ENCODE measurements around the gene EYS. TPM values are rescaled to one million over a fixed set of nuclear protein-coding genes. Genes with fewer than 3 reads are reported as not detected.

Gene EYS
- total and polyA plus RNA-seq, 2 of the 8 experiments (the other 6 are each of a cell fraction or from before 2014, with no cell fraction given) = 0.05 to 0.13 TPM

DNA sequence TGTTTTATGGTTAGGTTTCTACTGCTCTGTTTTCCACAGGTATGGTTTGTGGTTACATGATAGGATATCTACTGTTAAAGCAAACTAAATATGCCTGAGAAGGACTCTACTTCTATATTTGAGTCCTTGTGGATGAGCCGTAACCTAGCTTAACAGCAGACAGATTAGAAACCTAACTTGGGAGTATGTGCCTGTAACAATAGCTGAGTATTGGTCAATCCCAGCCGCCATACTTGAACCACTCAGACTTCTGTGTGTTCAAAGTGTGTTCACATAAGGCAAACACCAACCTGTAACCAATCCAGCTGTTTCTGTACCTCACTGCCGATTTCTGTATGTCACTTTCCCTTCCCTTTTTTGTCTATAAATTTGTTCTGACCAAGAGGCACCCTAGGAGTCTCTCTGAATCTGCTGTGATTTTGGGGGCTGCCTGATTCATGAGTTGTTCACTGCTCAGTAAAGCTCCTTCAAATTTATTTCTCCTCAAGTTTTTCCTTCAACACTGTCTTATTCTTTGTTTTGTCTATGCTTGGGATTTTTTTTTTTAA lies 2034.4 kb downstream of the EYS start:
- Histone ChIP-seq H3K14ac (ENCODE audit: insufficient read length) (no peak overlapping the region), H4K91ac (replicated peaks; ENCODE audit: insufficient read length, low read length) (no peak overlapping the region), H3K23ac (ENCODE audit: insufficient read length) (no peak overlapping the region), H3K36me3 (ENCODE audit: control insufficient read depth in 2 of 4, insufficient read depth in 4 of 4, low read length in 3 of 4) (no peaks in the 10 kb centered on the region; a peak in 1 of 8 replicates), H3K4me2 (ENCODE audit: insufficient read depth in 1 of 2, low read depth in 2 of 2, low read length in 2 of 2) (no peak overlapping the region), H2BK5ac (ENCODE audit: low read depth, low read length) (no peak overlapping the region), H3K56ac (replicated peaks; ENCODE audit: insufficient read length, low read depth, low read length) (no peak overlapping the region), H2BK15ac (ENCODE audit: low read length) (no peak overlapping the region), H3K23me2 (ENCODE audit: low read depth, low read length) (no peaks in the 10 kb centered on the region), H2AFZ (ENCODE audit: low read length) (no peak overlapping the region), H4K20me1 (replicated peaks in 1 of 2; ENCODE audit: control insufficient read depth in 1 of 2, insufficient read depth in 2 of 2, low read length in 2 of 2) (peaks cover 4 to 15% of the 10 kb centered on the region in 2 experiments), H2BK12ac (ENCODE audit: low read depth, low read length) (no peak overlapping the region), H3K4me3 (ENCODE audit: extremely low read depth in 1 of 4, insufficient read depth in 2 of 4, low read depth in 3 of 4, low read length in 4 of 4) (no peak overlapping the region), H3K9me3 (ENCODE audit: insufficient read depth in 2 of 2, low read depth in 1 of 2, low read length in 1 of 2) (no peaks in the 10 kb centered on the region), H3K79me1 (ENCODE audit: low read depth, low read length) (peaks cover 3% of the 10 kb centered on the region), H3K18ac (ENCODE audit: extremely low read depth, low read length) (no peak overlapping the region), H4K8ac (ENCODE audit: extremely low read depth, insufficient read depth, low read length) (no peak overlapping the region), H3K79me2 (ENCODE audit: control insufficient read depth in 1 of 2, insufficient read depth in 2 of 2, low read length in 2 of 2) (peaks cover 5 to 98% of the 10 kb centered on the region in 2 experiments; a peak in 3 of 4 replicates), H3K27ac (ENCODE audit: low read depth, low read length) (no peak overlapping the region), H3K9ac (replicated peaks in 1 of 4; ENCODE audit: extremely low read depth in 1 of 4, low read depth in 3 of 4, low read length in 3 of 4) (no peak overlapping the region), H2AK5ac (ENCODE audit: low read depth, low read length) (no peak overlapping the region), H3K4ac (replicated peaks; ENCODE audit: insufficient read length, low read depth, low read length) (no peak overlapping the region), H4K5ac (ENCODE audit: insufficient read length, low read depth, low read length) (no peak overlapping the region), H2BK20ac (ENCODE audit: low read length) (no peak overlapping the region), H2BK120ac (replicated peaks; ENCODE audit: low read depth, low read length) (no peak overlapping the region), H3K27me3 (replicated peaks in 1 of 4; ENCODE audit: control insufficient read depth in 3 of 4, extremely low read depth in 1 of 4, insufficient read depth in 3 of 4, low read length in 3 of 4) (no peaks in the 10 kb centered on the region), H3K4me1 (replicated peaks in 1 of 4; ENCODE audit: control insufficient read depth in 3 of 4, insufficient read depth in 4 of 4, low read length in 3 of 4) (peaks cover 2 to 10% (median 6%) of the 10 kb centered on the region in 4 experiments; a peak in 6 of 7 replicates)
- DNase-seq (ENCODE audit: low read depth in 1 of 2, low spot score in 2 of 2) (no peak), FAIRE-seq (no peak)
- POLR2A ChIA-PET (ENCODE audit: partially characterized antibody) = interaction anchor here (0.6 to 1.8 kb wide), 3 partner anchors 11 to 37 kb away, joined by 3 to 5 read pairs (median 4); partner anchors contain the start of gene PHF3
- WGBS, 2 experiments (ENCODE audit: extremely low coverage in 1 of 2, insufficient coverage in 1 of 2, insufficient read length in 1 of 2, insufficient replicate concordance in 2 of 2, low coverage in 1 of 2, low lambda C conversion rate in 2 of 2, missing lambda C conversion rate in 1 of 2) = 85% methylated on average over 3 of the region's 3 CpGs; no CpG with 5 or more reads in 1 of the 2 experiments
- CTCF ChIA-PET (ENCODE audit: partially characterized antibody) = interaction anchor here (1.1 to 1.8 kb wide), 6 partner anchors 9 to 320 kb away, joined by 3 to 5 read pairs (median 3); no protein-coding TSS in a partner anchor
- TF ChIP-seq TAF1 (IDR thresholded peaks at IDR 0.05; ENCODE audit: low read depth, low read length) (no peak), EGR1 (IDR thresholded peaks at IDR 0.05; ENCODE audit: borderline replicate concordance, low read depth, low read length) (no peak), RAD21 (IDR thresholded peaks at IDR 0.05 in 1 of 2, conservative IDR thresholded peaks at IDR 0.05 in 1 of 2; ENCODE audit: low read depth in 2 of 2, low read length in 2 of 2) (no peak), RXRA (IDR thresholded peaks at IDR 0.05; ENCODE audit: insufficient read depth, low read depth, low read length) (no peak)
- TF ChIP-seq, protein P1, sequence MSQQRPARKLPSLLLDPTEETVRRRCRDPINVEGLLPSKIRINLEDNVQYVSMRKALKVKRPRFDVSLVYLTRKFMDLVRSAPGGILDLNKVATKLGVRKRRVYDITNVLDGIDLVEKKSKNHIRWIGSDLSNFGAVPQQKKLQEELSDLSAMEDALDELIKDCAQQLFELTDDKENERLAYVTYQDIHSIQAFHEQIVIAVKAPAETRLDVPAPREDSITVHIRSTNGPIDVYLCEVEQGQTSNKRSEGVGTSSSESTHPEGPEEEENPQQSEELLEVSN (IDR thresholded peaks at IDR 0.05) = no peak

Measured in H1 (cell line).